Neural progenitor cell (in vitro differentiated cells): ENCODE results near the gene SHISAL2A.

Experiments
- EZH2 ChIP-seq: fragments of 200-600 bp; sonication (generic); IDR thresholded peaks from 2 replicates; pipeline ENCODE4 v1.6.1; 2017; ENCODE audit warnings: antibody characterized with exemption, mild to moderate bottlenecking, moderate library complexity
- TF ChIP-seq, protein P1 (sequence below): fragments of 200-600 bp; sonication (generic); IDR thresholded peaks from 2 replicates; pipeline ENCODE4 v1.5.1; 2017; ENCODE audit warnings: antibody characterized with exemption, mild to moderate bottlenecking

DNA sequence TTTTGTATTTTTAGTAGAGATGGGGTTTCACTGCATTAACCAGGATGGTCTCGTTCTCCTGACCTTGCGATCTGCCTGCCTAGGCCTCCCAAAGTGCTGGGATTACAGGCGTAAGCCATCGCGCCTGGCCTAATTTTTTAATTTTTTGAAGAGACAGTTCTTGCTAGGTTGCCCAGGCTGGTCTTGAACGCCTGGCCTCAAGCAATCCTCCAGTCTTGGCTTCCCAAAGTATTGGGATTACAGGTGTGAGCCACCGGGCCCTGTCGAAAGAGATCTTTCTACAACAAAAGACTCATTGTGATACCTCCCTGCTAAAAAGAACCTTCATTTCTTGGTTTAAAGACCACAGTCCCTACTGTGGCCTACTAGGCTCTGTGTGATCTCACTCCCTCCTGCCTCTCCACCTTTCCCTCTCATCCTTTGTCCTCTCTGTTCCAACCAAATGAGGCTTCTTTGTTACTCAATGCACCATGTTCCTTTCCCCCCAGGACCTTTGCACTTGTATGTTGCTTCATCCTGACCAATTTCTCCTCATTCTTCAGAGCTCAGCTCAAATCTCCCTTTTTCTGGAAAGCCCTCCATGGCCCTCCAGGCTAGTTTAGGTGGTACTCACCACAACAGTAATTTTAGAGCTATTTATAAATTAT is 32.3 kb upstream of the SHISAL2A start:
- TF ChIP-seq, protein P1, sequence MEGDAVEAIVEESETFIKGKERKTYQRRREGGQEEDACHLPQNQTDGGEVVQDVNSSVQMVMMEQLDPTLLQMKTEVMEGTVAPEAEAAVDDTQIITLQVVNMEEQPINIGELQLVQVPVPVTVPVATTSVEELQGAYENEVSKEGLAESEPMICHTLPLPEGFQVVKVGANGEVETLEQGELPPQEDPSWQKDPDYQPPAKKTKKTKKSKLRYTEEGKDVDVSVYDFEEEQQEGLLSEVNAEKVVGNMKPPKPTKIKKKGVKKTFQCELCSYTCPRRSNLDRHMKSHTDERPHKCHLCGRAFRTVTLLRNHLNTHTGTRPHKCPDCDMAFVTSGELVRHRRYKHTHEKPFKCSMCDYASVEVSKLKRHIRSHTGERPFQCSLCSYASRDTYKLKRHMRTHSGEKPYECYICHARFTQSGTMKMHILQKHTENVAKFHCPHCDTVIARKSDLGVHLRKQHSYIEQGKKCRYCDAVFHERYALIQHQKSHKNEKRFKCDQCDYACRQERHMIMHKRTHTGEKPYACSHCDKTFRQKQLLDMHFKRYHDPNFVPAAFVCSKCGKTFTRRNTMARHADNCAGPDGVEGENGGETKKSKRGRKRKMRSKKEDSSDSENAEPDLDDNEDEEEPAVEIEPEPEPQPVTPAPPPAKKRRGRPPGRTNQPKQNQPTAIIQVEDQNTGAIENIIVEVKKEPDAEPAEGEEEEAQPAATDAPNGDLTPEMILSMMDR, result no peak
- no peak for TF ChIP-seq EZH2
